Left lobe of liver (tissue), 2 donors: ENCODE measurements around the gene DDX43. TPM values are rescaled to one million over a fixed set of nuclear protein-coding genes. Genes with fewer than 3 reads are reported as not detected.
"Not testable (repeated sequence)": the region's sequence is repeated elsewhere in the genome, so short reads cannot be mapped to it uniquely, and the experiment has no call there.

Experiments used
- ATAC-seq: fragments of 200-7000 bp; cut with Tn5 transposase; one replicate; pipeline ENCODE4 v1.9.1; 2020; ENCODE audit warnings: mild to moderate bottlenecking, moderate library complexity
- DNase-seq: peaks from one replicate; pipeline ENCODE4 v3.0.0-alpha.2; 2020; ENCODE audit warnings: low spot score
- total RNA-seq: library from RNA; stranded (reverse); gene quantifications from one replicate; pipeline ENCODE4 v1.2.1, GENCODE V29; 2021
- donor health status: DM: no; HTN: no; CAD: no; lungs with moderate emphysema.
- donor health status: DM: no; HTN: yes; CAD: no.

The DDX43 gene
- total RNA-seq, 1 donor from 2014 or later, result 0.28 TPM

- ATAC-seq (peak; percentile 10), DNase-seq (no peak)
These were observed 6.2 kb upstream of the DDX43 start for GRCh38 chr6:73388433-73388799.

- DNase-seq, result peak; percentile 48
- peak; percentile 81 for ATAC-seq
These were observed 5.7 kb upstream of the DDX43 start for GRCh38 chr6:73388800-73389512.

GRCh38 chr6:73389854-73390253, 4.8 kb upstream of the DDX43 start:
- no peak for ATAC-seq
- DNase-seq, result no peak

GRCh38 chr6:73391675-73392074, 3.0 kb upstream of the DDX43 start:
- DNase-seq (no peak), ATAC-seq (no peak)

- ATAC-seq, DNase-seq: not testable (repeated sequence)
These were observed 2.4 kb upstream of the DDX43 start for GRCh38 chr6:73392188-73392587.

GRCh38 chr6:73393278-73393677, 1.4 kb upstream of the DDX43 start:
- no peak for ATAC-seq
- no peak for DNase-seq

GRCh38 chr6:73395875-73396274, 1.2 kb downstream of the DDX43 start:
- DNase-seq, result no peak
- no peak for ATAC-seq

- ATAC-seq (no peak), DNase-seq (no peak)
These were observed 6.0 kb downstream of the DDX43 start for GRCh38 chr6:73400656-73401055.

GRCh38 chr6:73409395-73409794, 14.8 kb downstream of the DDX43 start:
- ATAC-seq (no peak), DNase-seq (no peak)

GRCh38 chr6:73413102-73413501, 18.5 kb downstream of the DDX43 start:
- ATAC-seq (no peak), DNase-seq (no peak)

GRCh38 chr6:73418081-73418741, 23.6 kb downstream of the DDX43 start:
- ATAC-seq (no peak), DNase-seq (no peak)

- ATAC-seq (peak; percentile 66), DNase-seq (no peak)
These were observed 26.9 kb downstream of the DDX43 start for GRCh38 chr6:73421534-73421933.

- DNase-seq, result no peak
- ATAC-seq, result peak; percentile 91
These were observed 40.6 kb downstream of the DDX43 start for GRCh38 chr6:73435236-73435635.

- DNase-seq (no peak), ATAC-seq (no peak)
These were observed 48.9 kb downstream of the DDX43 start for GRCh38 chr6:73443555-73443954.

GRCh38 chr6:73451223-73452106, 56.8 kb downstream of the DDX43 start:
- peak; percentile 49 for DNase-seq
- ATAC-seq, result peak; percentile 70

GRCh38 chr6:73452107-73452461, 57.5 kb downstream of the DDX43 start, which contains the start of gene CGAS:
Gene CGAS, minus strand, starts transcription at chr6:73452297. Its CDS starts 116 bp downstream, at chr6:73452181.
- ATAC-seq (peak; percentile 79), DNase-seq (peak; percentile 66)

- ATAC-seq, result peak; percentile 50
- DNase-seq, result no peak
These were observed 61.4 kb downstream of the DDX43 start for GRCh38 chr6:73455865-73456629.

GRCh38 chr6:73459474-73459873, 64.8 kb downstream of the DDX43 start:
- DNase-seq, ATAC-seq: not testable (repeated sequence)

- no peak for ATAC-seq
- DNase-seq, result no peak
These were observed 65.4 kb downstream of the DDX43 start for GRCh38 chr6:73460056-73460455.

GRCh38 chr6:73461537-73462350, 67.1 kb downstream of the DDX43 start, which contains the start of gene MTO1:
Gene MTO1, plus strand, starts transcription at chr6:73461737. Its CDS starts 118 bp downstream, at chr6:73461855.
- DNase-seq, result peak; percentile 92
- peak; percentile 92 for ATAC-seq
